Adipocyte (in vitro differentiated cells): ENCODE measurements around the gene CHD2.

Source experiments
- DNase-seq: peaks from one replicate; pipeline ENCODE4 v3.0.0-alpha.2; 2015; ENCODE audit warnings: low read depth
- H3K27me3 ChIP-seq: replicated peaks from 2 replicates; pipeline ENCODE4 v1.7.0; 2013; ENCODE audit warnings: mild to moderate bottlenecking, low read length, moderate library complexity; ENCODE audit not compliant: control insufficient read depth, insufficient read depth
- H3K36me3 ChIP-seq: 2 replicates; pipeline ENCODE4 v1.7.0; 2013; ENCODE audit warnings: low read length, mild to moderate bottlenecking, moderate library complexity; ENCODE audit not compliant: control insufficient read depth, insufficient read depth, severe bottlenecking
- H3K4me1 ChIP-seq: 2 replicates; pipeline ENCODE4 v1.7.0; 2013; ENCODE audit warnings: mild to moderate bottlenecking, low read length, moderate library complexity; ENCODE audit not compliant: control insufficient read depth, insufficient read depth
- H3K4me3 ChIP-seq: 2 replicates; pipeline ENCODE4 v1.7.0; 2013; ENCODE audit warnings: mild to moderate bottlenecking, low read length, moderate library complexity
- H3K9ac ChIP-seq: 2 replicates; pipeline ENCODE4 v1.7.0; 2013; ENCODE audit warnings: mild to moderate bottlenecking, low read length, moderate library complexity
- H3K9me3 ChIP-seq: 2 replicates; pipeline ENCODE4 v1.7.0; 2013; ENCODE audit warnings: mild to moderate bottlenecking, low read length, moderate library complexity; ENCODE audit not compliant: control insufficient read depth

CHD2 gene

DNA sequence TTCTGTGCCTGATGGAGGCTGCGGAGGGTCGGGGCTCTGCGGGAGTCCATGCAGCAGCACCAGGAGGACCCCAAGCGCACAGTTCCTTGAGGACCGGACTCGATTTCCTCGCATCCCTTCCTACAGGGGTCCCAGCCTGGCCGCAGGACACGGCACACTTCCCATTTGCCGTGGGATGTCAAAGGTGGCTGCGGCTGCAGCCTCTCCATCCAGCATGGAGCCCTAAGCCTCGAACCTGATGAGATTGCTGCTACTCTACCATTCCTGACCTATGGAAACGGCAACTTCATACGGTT is 148.2 kb downstream of the CHD2 start:
- Histone ChIP-seq H3K9me3 (peaks cover 7% of the 10 kb centered on the region), H3K4me3 (no peak overlapping the region), H3K4me1 (no peaks in the 10 kb centered on the region), H3K27me3 (no peaks in the 10 kb centered on the region), H3K9ac (no peak overlapping the region), H3K36me3 (peaks cover 52% of the 10 kb centered on the region)
- DNase-seq, result no peak

DNA sequence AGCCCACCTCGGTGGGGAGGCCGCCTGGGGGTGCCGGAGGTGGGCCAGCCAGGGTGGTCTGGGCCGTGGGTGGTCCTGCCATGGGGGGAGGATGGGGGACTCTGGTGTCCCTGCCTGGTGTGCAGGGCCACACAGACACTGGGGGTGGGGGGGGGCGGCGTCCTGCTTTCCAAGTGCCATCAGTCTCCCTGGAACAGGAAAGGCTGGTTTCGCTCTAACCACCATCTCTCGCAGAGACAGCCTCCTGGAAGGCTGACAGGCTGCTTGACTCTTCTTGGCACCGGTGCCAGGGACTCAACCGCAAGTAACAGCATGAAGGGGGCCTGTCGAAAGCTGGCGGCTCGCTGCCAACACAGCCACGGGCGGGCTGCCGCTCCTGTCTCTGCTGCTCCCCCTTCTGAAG is 148.6 kb downstream of the CHD2 start:
- Histone ChIP-seq H3K9ac (no peak overlapping the region), H3K36me3 (peaks cover 52% of the 10 kb centered on the region), H3K4me3 (no peak overlapping the region), H3K27me3 (no peaks in the 10 kb centered on the region), H3K9me3 (peaks cover 7% of the 10 kb centered on the region), H3K4me1 (no peaks in the 10 kb centered on the region)
- no peak for DNase-seq

DNA sequence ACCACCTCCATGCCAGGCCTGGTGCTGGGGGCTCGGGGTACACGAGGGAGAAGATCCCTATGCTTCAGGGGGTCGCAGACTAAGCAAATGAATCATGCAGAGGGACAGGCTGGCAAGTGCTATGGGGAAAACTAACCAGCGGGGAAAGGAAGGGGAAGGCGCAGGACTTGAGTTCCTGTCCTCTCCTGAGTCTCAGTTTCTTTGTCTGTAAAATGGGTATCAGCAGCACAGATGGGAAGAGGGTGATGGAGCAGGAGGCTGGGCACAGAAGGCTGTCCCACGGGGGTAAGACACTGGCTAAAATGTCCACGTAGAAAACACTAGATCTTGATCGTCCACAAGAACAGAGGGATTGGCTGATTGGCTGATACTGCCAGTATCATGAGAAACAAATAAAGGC is 149.1 kb downstream of the CHD2 start:
- H3K4me3 ChIP-seq, result no peak overlapping the region
- H3K36me3 ChIP-seq, result peaks cover 52% of the 10 kb centered on the region
- no peak for DNase-seq
- no peaks in the 10 kb centered on the region for H3K4me1 ChIP-seq
- no peak overlapping the region for H3K9ac ChIP-seq
- peaks cover 7% of the 10 kb centered on the region for H3K9me3 ChIP-seq
- H3K27me3 ChIP-seq, result no peaks in the 10 kb centered on the region

DNA sequence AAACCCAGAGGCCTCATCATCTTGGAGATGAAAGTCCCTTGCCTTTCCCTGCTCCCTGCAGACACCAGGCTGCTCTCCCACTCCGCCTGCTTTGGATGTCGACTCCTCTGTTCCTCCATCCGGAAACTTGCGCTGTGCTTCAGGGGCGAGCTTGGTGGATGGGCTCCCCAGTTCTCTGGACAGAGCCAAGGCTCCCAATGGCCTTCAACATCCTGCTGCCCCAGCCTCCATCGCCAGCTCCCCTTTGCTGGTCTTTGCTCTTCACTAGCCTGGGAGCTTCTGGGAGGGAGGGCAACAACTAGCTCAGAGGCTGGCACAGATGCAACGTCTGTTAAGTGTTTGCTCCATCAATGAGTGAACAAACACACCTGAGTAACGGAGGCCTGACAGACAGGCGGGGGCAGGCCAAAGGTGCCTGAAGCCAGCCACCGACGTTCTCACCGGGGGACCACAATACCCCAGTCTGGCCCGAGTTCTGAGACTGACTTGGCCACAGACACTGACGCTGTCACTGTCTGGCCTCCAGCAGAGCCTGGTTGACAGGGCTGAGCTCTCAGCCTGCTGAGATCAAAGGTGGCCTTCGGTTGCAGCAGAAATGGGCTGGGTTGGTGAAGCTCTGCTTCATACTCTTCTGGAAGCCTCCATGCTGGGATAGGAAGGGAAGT is 149.9 kb downstream of the CHD2 start:
- no peak overlapping the region for H3K9ac ChIP-seq
- H3K4me3 ChIP-seq, result no peak overlapping the region
- peaks cover 7% of the 10 kb centered on the region for H3K9me3 ChIP-seq
- no peaks in the 10 kb centered on the region for H3K4me1 ChIP-seq
- no peaks in the 10 kb centered on the region for H3K27me3 ChIP-seq
- peaks cover 45% of the 10 kb centered on the region for H3K36me3 ChIP-seq
- DNase-seq, result no peak

DNA sequence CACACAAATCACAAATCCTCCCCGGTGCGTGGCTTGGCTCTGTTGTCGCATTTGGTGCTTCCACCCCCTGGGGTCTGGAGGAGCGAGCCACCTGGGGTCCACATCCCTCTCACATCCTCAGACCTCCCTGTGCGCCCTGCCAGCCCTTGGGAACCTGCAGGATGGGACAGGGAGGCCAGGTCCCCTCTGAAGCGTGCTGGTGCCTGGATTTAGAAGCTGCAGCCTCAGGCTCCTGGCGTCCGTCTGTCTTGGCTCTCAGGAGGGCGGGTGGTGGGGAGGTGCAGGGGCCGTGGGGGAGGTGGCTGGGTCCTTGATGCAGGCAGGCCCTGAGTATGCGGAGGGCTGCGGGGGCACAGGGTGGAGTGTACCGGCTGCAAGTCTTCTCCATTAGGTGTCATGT is 150.5 kb downstream of the CHD2 start:
- peaks cover 41% of the 10 kb centered on the region for H3K36me3 ChIP-seq
- H3K9me3 ChIP-seq, result peaks cover 7% of the 10 kb centered on the region
- H3K4me1 ChIP-seq, result no peaks in the 10 kb centered on the region
- no peak overlapping the region for H3K4me3 ChIP-seq
- H3K27me3 ChIP-seq, result no peaks in the 10 kb centered on the region
- no peak for DNase-seq
- no peak overlapping the region for H3K9ac ChIP-seq

DNA sequence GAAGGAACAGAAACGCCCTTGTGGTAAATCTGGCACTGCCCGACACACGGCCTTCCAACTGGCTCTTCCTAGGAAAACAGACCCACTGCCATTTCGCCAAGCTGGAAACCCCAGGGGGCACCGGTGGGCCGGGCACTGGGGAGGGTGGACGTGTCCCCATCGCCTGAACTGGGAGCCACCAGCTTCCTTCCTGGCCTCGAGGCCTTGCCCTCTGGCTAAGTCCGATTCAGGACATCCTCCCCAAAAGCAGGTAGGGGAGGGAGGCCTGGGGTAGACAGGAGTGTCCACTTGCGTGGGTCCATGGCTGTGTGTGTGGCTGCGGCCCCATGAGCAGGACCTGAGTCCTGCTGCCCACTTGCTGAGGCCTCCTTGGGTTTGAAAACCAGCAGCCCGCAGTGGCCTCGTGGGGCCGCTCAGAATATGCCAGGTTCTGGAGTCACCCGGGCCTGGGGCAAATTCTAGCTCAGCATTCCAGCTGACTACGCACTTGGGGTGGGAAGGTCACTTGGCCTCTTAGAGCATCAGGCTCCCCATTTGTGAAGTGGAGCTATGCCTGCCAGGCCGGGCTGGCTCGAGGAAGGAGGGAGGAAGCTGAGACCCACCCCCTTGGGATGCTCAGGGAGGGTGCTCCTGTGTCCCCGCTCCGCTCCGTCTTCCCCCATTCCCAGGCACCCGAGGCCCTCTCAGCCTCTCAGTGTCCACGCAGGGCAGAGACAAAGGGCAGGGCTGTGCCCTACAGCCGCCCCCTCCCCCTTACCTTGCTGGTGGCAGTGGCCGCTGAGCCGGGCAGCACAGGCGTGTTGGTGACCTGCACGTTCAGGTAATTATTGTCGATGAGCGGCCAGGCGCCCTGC is 151.3 kb downstream of the CHD2 start:
- no peaks in the 10 kb centered on the region for H3K4me1 ChIP-seq
- peaks cover under 1% of the 10 kb centered on the region for H3K9me3 ChIP-seq
- H3K36me3 ChIP-seq, result peaks cover 34% of the 10 kb centered on the region
- no peak overlapping the region for H3K9ac ChIP-seq
- DNase-seq, result no peak
- H3K27me3 ChIP-seq, result no peaks in the 10 kb centered on the region
- H3K4me3 ChIP-seq, result no peak overlapping the region

DNA sequence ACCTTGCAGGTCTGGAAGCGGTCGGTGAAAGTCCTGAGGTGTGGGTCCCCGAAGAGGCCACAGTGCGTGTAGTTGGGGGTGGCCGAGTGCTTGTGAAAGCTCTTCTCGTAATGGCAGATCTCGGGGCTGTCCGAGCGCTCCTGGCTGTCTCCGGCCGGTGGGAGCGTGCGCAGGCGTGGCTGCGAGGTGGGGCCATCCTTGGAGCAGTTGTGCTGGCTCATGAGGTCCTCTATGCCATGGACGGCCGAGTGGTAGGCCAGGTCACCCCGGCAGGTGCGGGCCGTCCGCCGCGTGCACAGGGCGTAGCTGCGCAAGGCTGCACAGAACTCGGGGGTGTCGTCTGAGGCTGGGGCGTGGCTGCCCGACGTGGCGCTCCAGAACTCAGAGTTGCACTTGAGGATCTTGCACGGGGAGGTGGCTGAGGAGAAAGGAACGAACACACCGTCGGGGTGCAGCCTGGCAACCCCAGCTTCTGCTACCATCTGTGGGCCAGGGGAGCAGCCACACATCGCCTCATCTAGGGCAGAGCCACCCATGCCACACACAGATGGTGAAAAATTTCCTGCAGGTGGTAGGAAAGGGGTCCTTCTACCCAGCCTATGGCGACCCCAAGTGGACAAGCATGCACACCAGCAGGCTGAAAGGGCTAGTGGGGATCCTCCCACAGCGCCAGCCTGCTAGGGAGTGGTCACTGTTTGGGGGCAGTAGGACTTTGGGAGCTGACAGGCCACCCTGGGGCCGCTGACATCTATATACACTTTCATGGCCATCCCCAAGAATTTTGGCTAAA is 152.2 kb downstream of the CHD2 start:
- Histone ChIP-seq H3K4me3 (no peak overlapping the region), H3K27me3 (no peaks in the 10 kb centered on the region), H3K36me3 (peaks cover 27% of the 10 kb centered on the region), H3K4me1 (no peaks in the 10 kb centered on the region), H3K9ac (no peak overlapping the region), H3K9me3 (no peaks in the 10 kb centered on the region)
- DNase-seq, result no peak

DNA sequence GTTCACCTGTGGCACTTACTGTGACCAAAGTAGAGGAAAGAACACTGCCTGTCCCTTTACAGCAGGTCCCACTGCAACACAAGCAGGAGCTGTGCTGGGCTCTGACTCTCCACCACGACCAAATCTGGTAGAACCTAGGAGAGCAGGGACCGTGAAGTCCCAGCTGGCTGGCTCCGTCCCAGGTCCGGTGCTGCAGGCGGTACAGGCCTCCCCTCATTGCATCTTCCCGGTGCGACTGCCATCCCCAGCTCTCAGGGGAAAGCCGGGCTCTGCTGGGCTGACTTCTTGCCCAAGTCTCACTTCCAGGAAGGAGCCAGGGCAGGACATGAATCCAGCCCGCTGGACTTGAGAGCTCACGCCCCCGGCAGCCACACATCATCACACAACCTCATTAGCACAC is 155.1 kb downstream of the CHD2 start:
- H3K9me3 ChIP-seq, result no peaks in the 10 kb centered on the region
- no peak overlapping the region for H3K4me3 ChIP-seq
- H3K27me3 ChIP-seq, result no peaks in the 10 kb centered on the region
- no peak for DNase-seq
- H3K9ac ChIP-seq, result no peak overlapping the region
- H3K36me3 ChIP-seq, result peaks cover 12% of the 10 kb centered on the region
- no peaks in the 10 kb centered on the region for H3K4me1 ChIP-seq

DNA sequence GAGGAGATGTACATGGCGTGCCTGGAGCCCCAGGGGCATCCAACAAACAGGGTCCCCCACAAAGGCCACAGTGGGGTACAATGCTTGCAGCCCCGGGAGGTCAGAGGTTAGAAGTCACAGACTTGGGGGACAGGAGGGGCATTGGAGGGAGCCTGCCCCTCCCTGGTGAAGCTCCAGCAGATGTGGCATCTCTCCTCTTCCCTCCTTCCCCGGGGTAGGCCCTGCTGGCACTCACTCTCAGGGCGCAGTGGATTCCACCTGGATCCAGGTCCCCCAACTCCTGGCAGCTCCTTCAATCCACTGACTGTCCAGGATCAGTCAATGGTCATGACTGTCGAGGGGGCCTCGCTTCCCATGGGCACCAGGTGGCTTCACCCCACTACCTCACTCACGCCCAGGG is 156.7 kb downstream of the CHD2 start:
- no peak overlapping the region for H3K9ac ChIP-seq
- no peaks in the 10 kb centered on the region for H3K9me3 ChIP-seq
- H3K4me3 ChIP-seq, result no peak overlapping the region
- H3K4me1 ChIP-seq, result peaks cover 6% of the 10 kb centered on the region
- no peaks in the 10 kb centered on the region for H3K27me3 ChIP-seq
- no peak for DNase-seq
- peaks cover 5% of the 10 kb centered on the region for H3K36me3 ChIP-seq

DNA sequence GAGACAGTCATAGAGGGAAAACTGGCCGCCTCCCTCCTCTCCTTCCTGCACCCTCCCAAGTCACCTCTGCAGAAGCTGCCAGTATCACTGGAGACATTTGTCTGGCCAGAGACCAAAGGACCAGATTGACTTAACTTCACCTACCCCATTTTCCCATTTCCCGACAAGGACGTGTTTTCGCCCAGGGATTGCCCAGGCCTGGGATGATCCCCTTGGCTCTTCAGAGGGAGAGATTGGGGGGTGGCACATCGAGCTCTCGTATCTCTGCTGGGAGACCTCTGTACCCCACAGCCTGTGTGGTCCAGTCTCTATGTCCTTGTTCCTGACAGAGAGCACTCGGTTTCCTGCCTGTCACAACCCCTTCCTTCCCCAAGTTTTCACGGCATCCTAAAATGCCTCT is 157.5 kb downstream of the CHD2 start:
- DNase-seq, result no peak
- no peaks in the 10 kb centered on the region for H3K9me3 ChIP-seq
- peaks cover 7% of the 10 kb centered on the region for H3K4me1 ChIP-seq
- no peaks in the 10 kb centered on the region for H3K27me3 ChIP-seq
- H3K36me3 ChIP-seq, result no peaks in the 10 kb centered on the region
- no peak overlapping the region for H3K9ac ChIP-seq
- H3K4me3 ChIP-seq, result no peak overlapping the region

DNA sequence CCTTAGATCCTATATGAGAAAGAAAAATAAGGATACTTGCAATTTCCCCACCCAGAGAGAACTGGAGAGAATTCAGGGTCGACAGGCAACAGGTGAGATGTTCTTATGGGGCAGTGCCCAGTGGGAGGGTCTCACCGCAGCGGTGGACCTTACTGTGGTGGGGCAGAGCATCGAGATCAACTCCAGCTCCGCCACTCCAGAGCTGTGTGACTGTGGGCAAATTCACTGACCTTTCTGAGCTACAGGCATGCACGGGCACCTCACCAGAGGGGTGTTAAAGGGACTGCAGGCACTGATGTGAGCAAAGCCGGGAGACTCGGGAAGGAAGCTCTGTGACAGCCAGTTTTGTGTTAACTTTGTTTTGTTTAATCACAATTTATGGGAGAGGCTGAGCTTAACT is 158.0 kb downstream of the CHD2 start:
- Histone ChIP-seq H3K4me1 (peaks cover 9% of the 10 kb centered on the region), H3K9ac (no peak overlapping the region), H3K4me3 (no peak overlapping the region), H3K27me3 (no peaks in the 10 kb centered on the region), H3K9me3 (no peaks in the 10 kb centered on the region), H3K36me3 (no peaks in the 10 kb centered on the region)
- DNase-seq, result no peak
